ENCODE data around the gene C8A. TPM values are rescaled to one million over a fixed set of nuclear protein-coding genes. Genes with fewer than 3 reads are reported as not detected.

C8A gene
- total and polyA plus RNA-seq, 3 donors from 2014 or later: not detected

DNA sequence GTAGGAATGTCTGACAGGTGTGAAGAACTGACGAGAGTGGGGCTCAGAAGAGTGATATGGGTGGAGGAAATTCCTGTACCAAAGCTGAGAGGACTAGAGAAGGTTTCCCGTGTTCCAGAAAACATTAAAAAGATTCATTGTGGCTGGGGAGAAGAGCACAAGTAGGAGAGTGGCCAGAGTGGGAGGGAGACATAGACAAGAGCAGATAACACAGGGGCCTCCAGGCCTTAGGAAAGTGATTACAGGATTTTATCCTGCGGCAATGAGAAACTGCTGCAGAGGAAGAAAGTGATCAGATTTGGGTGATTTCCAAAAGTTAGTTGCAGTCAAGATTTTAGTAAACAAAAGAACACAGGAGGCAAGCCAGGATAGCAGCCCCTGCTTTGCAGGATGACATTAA is 103.3 kb downstream of the C8A start:
- H3K9me3 ChIP-seq: no peaks in the 10 kb centered on the region
- 28 to 43% methylated on average over 3 of the region's 3 CpGs for WGBS, 2 donors
- H3K27ac ChIP-seq: no peak overlapping the region
- no peaks in the 10 kb centered on the region for H3K27me3 ChIP-seq
- H3K4me3 ChIP-seq: no peak overlapping the region
- H3K36me3 ChIP-seq (ENCODE audit: low read depth, missing control alignments): no peaks in the 10 kb centered on the region
- intact Hi-C loops (cut with DNase I; ENCODE audit: low total_unique reads): no loop called here
- no peak for DNase-seq
- TF ChIP-seq, protein P1, sequence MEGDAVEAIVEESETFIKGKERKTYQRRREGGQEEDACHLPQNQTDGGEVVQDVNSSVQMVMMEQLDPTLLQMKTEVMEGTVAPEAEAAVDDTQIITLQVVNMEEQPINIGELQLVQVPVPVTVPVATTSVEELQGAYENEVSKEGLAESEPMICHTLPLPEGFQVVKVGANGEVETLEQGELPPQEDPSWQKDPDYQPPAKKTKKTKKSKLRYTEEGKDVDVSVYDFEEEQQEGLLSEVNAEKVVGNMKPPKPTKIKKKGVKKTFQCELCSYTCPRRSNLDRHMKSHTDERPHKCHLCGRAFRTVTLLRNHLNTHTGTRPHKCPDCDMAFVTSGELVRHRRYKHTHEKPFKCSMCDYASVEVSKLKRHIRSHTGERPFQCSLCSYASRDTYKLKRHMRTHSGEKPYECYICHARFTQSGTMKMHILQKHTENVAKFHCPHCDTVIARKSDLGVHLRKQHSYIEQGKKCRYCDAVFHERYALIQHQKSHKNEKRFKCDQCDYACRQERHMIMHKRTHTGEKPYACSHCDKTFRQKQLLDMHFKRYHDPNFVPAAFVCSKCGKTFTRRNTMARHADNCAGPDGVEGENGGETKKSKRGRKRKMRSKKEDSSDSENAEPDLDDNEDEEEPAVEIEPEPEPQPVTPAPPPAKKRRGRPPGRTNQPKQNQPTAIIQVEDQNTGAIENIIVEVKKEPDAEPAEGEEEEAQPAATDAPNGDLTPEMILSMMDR (IDR thresholded peaks at IDR 0.05): no peak
- no peak for TF ChIP-seq POLR2A (IDR thresholded peaks at IDR 0.05)
- peaks cover 9% of the 10 kb centered on the region for H3K4me1 ChIP-seq

DNA sequence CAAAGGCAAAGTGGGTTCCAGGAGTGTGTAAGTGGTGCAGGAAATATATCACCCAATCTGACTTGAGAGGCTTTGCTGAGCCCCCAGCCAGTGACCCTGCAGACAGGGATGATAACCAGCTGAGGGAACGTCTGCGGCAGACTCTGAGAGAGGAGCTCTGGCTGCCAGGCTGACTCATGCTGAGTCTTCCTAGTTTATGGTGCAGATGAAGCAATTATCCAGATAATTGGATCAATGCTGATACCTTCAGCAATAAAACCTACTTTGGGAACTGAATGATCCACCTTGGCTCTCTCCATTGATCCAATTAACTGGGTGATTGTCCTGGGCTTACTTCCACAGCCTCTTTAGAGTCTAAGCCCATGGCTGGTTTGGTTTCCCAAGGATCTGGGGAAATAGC is 103.9 kb downstream of the C8A start:
- intact Hi-C loops (cut with DNase I; ENCODE audit: low total_unique reads): no loop called here
- no peak overlapping the region for H3K27ac ChIP-seq
- H3K9me3 ChIP-seq: no peaks in the 10 kb centered on the region
- TF ChIP-seq POLR2A (IDR thresholded peaks at IDR 0.05): no peak
- TF ChIP-seq, protein P1 (IDR thresholded peaks at IDR 0.05): no peak
- H3K4me1 ChIP-seq: peaks cover 9% of the 10 kb centered on the region
- 33 to 39% methylated on average over 2 of the region's 2 CpGs for WGBS, 2 donors
- H3K27me3 ChIP-seq: no peaks in the 10 kb centered on the region
- H3K4me3 ChIP-seq: no peak overlapping the region
- no peak for DNase-seq
- no peaks in the 10 kb centered on the region for H3K36me3 ChIP-seq (ENCODE audit: low read depth, missing control alignments)

DNA sequence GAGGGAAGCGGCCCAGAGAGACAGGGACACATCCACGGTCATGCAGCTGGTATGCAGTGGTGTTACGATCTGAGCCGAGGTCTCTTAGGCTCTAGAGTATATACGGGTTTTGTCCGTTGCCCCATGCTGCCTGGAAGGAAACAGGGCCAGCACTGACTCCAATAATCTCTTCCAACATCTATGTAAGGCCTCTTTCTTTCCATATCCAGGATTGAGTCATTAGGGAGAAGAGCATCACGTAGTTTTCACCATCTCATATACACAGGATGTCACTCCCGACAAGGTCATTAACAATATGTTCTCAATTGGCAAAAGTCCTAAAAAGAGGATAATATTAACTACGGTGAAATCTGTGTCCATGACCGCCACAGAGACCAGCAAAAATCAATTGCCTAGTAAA is 106.8 kb downstream of the C8A start:
- no peak for DNase-seq
- no peaks in the 10 kb centered on the region for H3K9me3 ChIP-seq
- H3K27me3 ChIP-seq: no peaks in the 10 kb centered on the region
- no peaks in the 10 kb centered on the region for H3K36me3 ChIP-seq (ENCODE audit: low read depth, missing control alignments)
- no peak overlapping the region for H3K27ac ChIP-seq
- intact Hi-C loops (cut with DNase I; ENCODE audit: low total_unique reads): no loop called here
- TF ChIP-seq, protein P1 (IDR thresholded peaks at IDR 0.05): no peak
- no peak for TF ChIP-seq POLR2A (IDR thresholded peaks at IDR 0.05)
- WGBS, 2 donors: 85 to 88% methylated on average over 10 of the region's 10 CpGs
- H3K4me3 ChIP-seq: no peak overlapping the region
- H3K4me1 ChIP-seq: peaks cover 9% of the 10 kb centered on the region

DNA sequence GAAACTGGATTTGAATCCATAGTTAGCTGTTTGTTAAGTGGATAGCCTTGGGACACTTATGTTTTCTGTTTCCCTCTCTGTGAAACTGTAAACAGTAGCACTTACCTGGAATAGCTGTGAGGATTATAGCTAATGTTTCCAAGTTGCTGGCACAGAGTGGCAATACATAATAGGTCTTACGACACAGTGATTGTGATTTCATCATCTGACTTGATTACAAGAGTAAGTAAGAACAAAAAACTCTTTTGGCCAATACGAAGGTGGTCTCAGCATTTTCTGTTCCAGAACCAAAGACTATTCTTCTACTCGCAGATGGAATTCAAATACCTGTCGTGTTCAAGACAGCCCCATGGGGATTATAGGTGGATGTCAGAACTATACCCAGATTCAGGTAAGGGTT is 109.1 kb downstream of the C8A start:
- Histone ChIP-seq H3K9me3 (no peaks in the 10 kb centered on the region), H3K27me3 (no peaks in the 10 kb centered on the region), H3K36me3 (ENCODE audit: low read depth, missing control alignments) (no peaks in the 10 kb centered on the region), H3K27ac (no peak overlapping the region), H3K4me3 (no peak overlapping the region), H3K4me1 (peaks cover 3% of the 10 kb centered on the region)
- intact Hi-C loops (cut with DNase I; ENCODE audit: low total_unique reads): no loop called here
- no peak for TF ChIP-seq POLR2A (IDR thresholded peaks at IDR 0.05)
- TF ChIP-seq, protein P1 (IDR thresholded peaks at IDR 0.05): no peak
- no peak for DNase-seq
- WGBS, 2 donors: 88 to 93% methylated on average over 4 of the region's 4 CpGs

DNA sequence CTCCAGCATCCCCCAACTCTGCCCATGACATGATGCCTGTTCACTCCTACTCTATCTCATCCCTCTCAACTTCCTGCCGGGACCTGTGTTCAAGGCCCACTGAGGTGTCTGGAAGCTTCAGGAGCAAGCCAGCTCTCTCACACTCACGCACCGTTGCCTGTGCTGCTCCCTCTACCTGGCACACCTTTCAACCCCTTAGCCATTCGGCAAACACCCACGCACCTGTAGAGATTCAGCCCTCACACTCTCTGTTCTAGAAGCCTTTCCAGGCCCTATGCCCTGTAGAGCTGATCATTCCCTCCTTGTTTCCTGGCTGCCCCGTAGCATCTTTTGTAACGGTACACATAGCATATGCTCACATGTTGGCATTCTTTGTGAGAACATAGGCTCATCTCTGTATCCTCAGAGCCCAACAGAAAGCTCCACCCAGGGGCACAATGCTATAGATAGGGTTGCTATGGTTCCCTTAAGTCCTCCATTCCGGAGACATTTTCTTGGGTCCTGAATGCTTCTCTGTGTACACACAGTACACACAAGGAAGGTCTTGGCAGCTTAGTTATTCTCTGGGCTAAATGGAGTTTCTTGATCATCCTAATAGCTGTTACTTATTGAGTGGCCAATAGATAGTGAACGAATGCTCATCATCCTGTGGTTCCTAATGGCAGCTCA is 109.9 kb downstream of the C8A start:
- H3K27ac ChIP-seq: no peak overlapping the region
- no peak for DNase-seq
- H3K27me3 ChIP-seq: no peaks in the 10 kb centered on the region
- no peaks in the 10 kb centered on the region for H3K36me3 ChIP-seq (ENCODE audit: low read depth, missing control alignments)
- intact Hi-C loops (cut with DNase I; ENCODE audit: low total_unique reads): no loop called here
- no peak overlapping the region for H3K4me3 ChIP-seq
- TF ChIP-seq, protein P1 (IDR thresholded peaks at IDR 0.05): no peak
- no peak for TF ChIP-seq POLR2A (IDR thresholded peaks at IDR 0.05)
- H3K4me1 ChIP-seq: no peaks in the 10 kb centered on the region
- WGBS, 2 donors: 86 to 89% methylated on average over 9 of the region's 9 CpGs
- H3K9me3 ChIP-seq: no peaks in the 10 kb centered on the region
